H1 (cell line): ENCODE results near the gene SBNO1. TPM values are rescaled to one million over a fixed set of nuclear protein-coding genes. Genes with fewer than 3 reads are reported as not detected.

Experiments used
- CTCF ChIA-PET: fragments of 300-600 bp; sonication (Branson Sonifier 250); formaldehyde crosslinking; loops from one replicate; lab custom pipeline; 2021; ENCODE audit not compliant: partially characterized antibody; lab: Charles Lee
- POLR2A ChIA-PET: fragments of 300-600 bp; sonication (Branson Sonifier 250); formaldehyde crosslinking; loops from one replicate; lab custom pipeline; 2021; ENCODE audit warnings: inconsistent platforms; ENCODE audit not compliant: partially characterized antibody; lab: Charles Lee
- DNase-seq, 2 experiments: peaks; one replicate each; pipeline versions ENCODE4 v3.0.0 to v3.0.0-alpha.2; 2010 to 2022; ENCODE audit warnings: low spot score in 2 of 2, low read depth in 1 of 2, mixed read lengths in 1 of 2
- FAIRE-seq: peaks from 2 replicates; lab custom pipeline; 2011; peaks lifted over from hg19 to GRCh38; lab: Jason Lieb, UNC
- H2AFZ ChIP-seq: 2 replicates; pipeline ENCODE4 v1.8.1; 2012; ENCODE audit warnings: low read length, inconsistent platforms
- H2AK5ac ChIP-seq: 2 replicates; pipeline ENCODE4 v1.6.1; 2013; ENCODE audit warnings: low read depth, low read length
- H2BK120ac ChIP-seq: replicated peaks from 2 replicates; pipeline ENCODE3; 2013; ENCODE audit warnings: low read depth, low read length, inconsistent platforms
- H2BK12ac ChIP-seq: 2 replicates; pipeline ENCODE4 v1.6.1; 2013; ENCODE audit warnings: low read depth, low read length
- H2BK15ac ChIP-seq: 2 replicates; pipeline ENCODE4 v1.6.1; 2013; ENCODE audit warnings: low read length
- H2BK20ac ChIP-seq: 2 replicates; pipeline ENCODE4 v1.6.1; 2013; ENCODE audit warnings: low read length
- H2BK5ac ChIP-seq: 2 replicates; pipeline ENCODE4 v1.6.1; 2013; ENCODE audit warnings: low read depth, low read length
- H3K14ac ChIP-seq: 2 replicates; pipeline ENCODE4 v1.6.1; 2013; ENCODE audit warnings: inconsistent platforms; ENCODE audit not compliant: insufficient read length
- H3K18ac ChIP-seq: 2 replicates; pipeline ENCODE4 v1.6.1; 2013; ENCODE audit warnings: low read length; ENCODE audit errors: extremely low read depth
- H3K23ac ChIP-seq: 2 replicates; pipeline ENCODE4 v1.6.1; 2013; ENCODE audit warnings: inconsistent platforms; ENCODE audit not compliant: insufficient read length
- H3K23me2 ChIP-seq: 2 replicates; pipeline ENCODE4 v1.6.1; 2013; ENCODE audit warnings: low read depth, low read length
- H3K27ac ChIP-seq: 2 replicates; pipeline ENCODE4 v1.6.1; 2011; ENCODE audit warnings: low read depth, low read length, inconsistent platforms
- H3K27me3 ChIP-seq, 4 experiments: replicated peaks in 1 of 4; 1 replicate in 1 of 4; 2 replicates in 3 of 4; pipeline versions ENCODE4 v1.6.1 to v1.8.1; 2011 to 2013; ENCODE audit warnings: low read length in 3 of 4, mild to moderate bottlenecking in 3 of 4, inconsistent platforms in 2 of 4, mixed read lengths in 2 of 4, moderate library complexity in 1 of 4; ENCODE audit not compliant: control insufficient read depth in 3 of 4, insufficient read depth in 3 of 4; ENCODE audit errors: extremely low read depth in 1 of 4
- H3K36me3 ChIP-seq, 4 experiments: 2 replicates each; pipeline versions ENCODE4 v1.6.1 to v1.8.1; 2011 to 2013; ENCODE audit warnings: mild to moderate bottlenecking in 4 of 4, low read length in 3 of 4, moderate library complexity in 2 of 4, control low read depth in 1 of 4, inconsistent platforms in 1 of 4; ENCODE audit not compliant: insufficient read depth in 4 of 4, control insufficient read depth in 2 of 4
- H3K4ac ChIP-seq: replicated peaks from 2 replicates; pipeline ENCODE3; 2013; ENCODE audit warnings: low read length, low read depth, mixed read lengths, inconsistent platforms; ENCODE audit not compliant: insufficient read length
- H3K4me1 ChIP-seq, 4 experiments: replicated peaks in 1 of 4; 1 replicate in 1 of 4; 2 replicates in 3 of 4; pipeline versions ENCODE4 v1.6.1 to v1.8.1; 2011 to 2013; ENCODE audit warnings: low read length in 3 of 4, inconsistent platforms in 2 of 4, mixed read lengths in 1 of 4; ENCODE audit not compliant: insufficient read depth in 4 of 4, control insufficient read depth in 3 of 4
- H3K4me2 ChIP-seq, 2 experiments: 2 replicates each; pipeline versions ENCODE4 v1.6.1 to v1.8.1; 2011 to 2013; ENCODE audit warnings: low read depth in 2 of 2, low read length in 2 of 2, control low read depth in 1 of 2, inconsistent platforms in 1 of 2, mild to moderate bottlenecking in 1 of 2; ENCODE audit not compliant: insufficient read depth in 1 of 2
- H3K4me3 ChIP-seq, 4 experiments: fragments of 200-600, 300-600 bp in 1 of 4; sonication (generic), shearing (Covaris generic), sonication (Bioruptor Twin) in 1 of 4; 2 replicates each; pipeline versions ENCODE4 v1.5.1 to v1.8.1; 2011 to 2016; ENCODE audit warnings: low read length in 4 of 4, low read depth in 3 of 4, control low read depth in 2 of 4, inconsistent platforms in 2 of 4, mild to moderate bottlenecking in 2 of 4, mixed read lengths in 1 of 4, moderate library complexity in 1 of 4; ENCODE audit not compliant: insufficient read depth in 2 of 4; ENCODE audit errors: extremely low read depth in 1 of 4
- H3K56ac ChIP-seq: replicated peaks from 2 replicates; pipeline ENCODE3; 2013; ENCODE audit warnings: low read depth, mild to moderate bottlenecking, mixed read lengths, low read length, inconsistent platforms; ENCODE audit not compliant: insufficient read length
- H3K79me1 ChIP-seq: 2 replicates; pipeline ENCODE4 v1.6.1; 2013; ENCODE audit warnings: low read depth, low read length, control low read depth
- H3K79me2 ChIP-seq, 2 experiments: 2 replicates each; pipeline versions ENCODE4 v1.6.1 to v1.8.1; 2012 to 2013; ENCODE audit warnings: low read length in 2 of 2, mild to moderate bottlenecking in 2 of 2, inconsistent platforms in 1 of 2; ENCODE audit not compliant: insufficient read depth in 2 of 2, control insufficient read depth in 1 of 2
- H3K9ac ChIP-seq, 4 experiments: replicated peaks in 1 of 4; 1 replicate in 1 of 4; 2 replicates in 3 of 4; pipeline versions ENCODE4 v1.6.1 to v1.8.1; 2011 to 2013; ENCODE audit warnings: low read depth in 3 of 4, low read length in 3 of 4, control low read depth in 2 of 4, mild to moderate bottlenecking in 2 of 4, moderate library complexity in 2 of 4, inconsistent platforms in 1 of 4; ENCODE audit errors: extremely low read depth in 1 of 4
- H3K9me3 ChIP-seq, 2 experiments: 2 replicates each; pipeline versions ENCODE4 v1.6.1 to v1.8.1; 2012 to 2013; ENCODE audit warnings: mild to moderate bottlenecking in 2 of 2, moderate library complexity in 2 of 2, control low read depth in 1 of 2, inconsistent platforms in 1 of 2, low read depth in 1 of 2, low read length in 1 of 2, mixed read lengths in 1 of 2; ENCODE audit not compliant: insufficient read depth in 2 of 2
- H4K20me1 ChIP-seq, 2 experiments: replicated peaks in 1 of 2; 2 replicates each; pipeline versions ENCODE3 to v1.8.1; 2011 to 2013; ENCODE audit warnings: inconsistent platforms in 2 of 2, low read length in 2 of 2, mild to moderate bottlenecking in 1 of 2; ENCODE audit not compliant: insufficient read depth in 2 of 2, control insufficient read depth in 1 of 2
- H4K5ac ChIP-seq: 2 replicates; pipeline ENCODE4 v1.6.1; 2013; ENCODE audit warnings: low read length, low read depth, mixed read lengths, inconsistent platforms; ENCODE audit not compliant: insufficient read length
- H4K8ac ChIP-seq: 2 replicates; pipeline ENCODE4 v1.8.0; 2013; ENCODE audit warnings: mild to moderate bottlenecking, moderate library complexity, low read length, inconsistent platforms; ENCODE audit not compliant: insufficient read depth; ENCODE audit errors: extremely low read depth
- H4K91ac ChIP-seq: replicated peaks from 2 replicates; pipeline ENCODE3; 2013; ENCODE audit warnings: low read length, mixed read lengths, inconsistent platforms; ENCODE audit not compliant: insufficient read length
- JUN ChIP-seq: IDR thresholded peaks from 2 replicates; pipeline ENCODE4 v1.6.1; 2011; ENCODE audit warnings: low read depth, mild to moderate bottlenecking, improper control_type of control experiment, low read length
- MAFK ChIP-seq: IDR thresholded peaks from 2 replicates; pipeline ENCODE4 v1.6.1; 2012; ENCODE audit warnings: low read depth, mild to moderate bottlenecking, improper control_type of control experiment, low read length
- PHF8 ChIP-seq: fragments of 200-600 bp; sonication (generic); conservative IDR thresholded peaks from 2 replicates; pipeline ENCODE4 v1.7.1; 2012; ENCODE audit warnings: low read depth, mild to moderate bottlenecking, inconsistent platforms, low read length, moderate library complexity
- POLR2A ChIP-seq, 2 experiments: IDR thresholded peaks; 1 replicate in 1 of 2; 2 replicates in 1 of 2; pipeline ENCODE4 v1.6.1; 2011; ENCODE audit warnings: low read depth in 2 of 2, low read length in 2 of 2, mild to moderate bottlenecking in 2 of 2; ENCODE audit errors: control extremely low read depth in 1 of 2
- RAD21 ChIP-seq, 2 experiments: IDR thresholded peaks in 1 of 2; conservative IDR thresholded peaks in 1 of 2; 2 replicates each; pipeline ENCODE4 v1.6.1; 2011; ENCODE audit warnings: low read depth in 2 of 2, low read length in 2 of 2, improper control_type of control experiment in 1 of 2, inconsistent platforms in 1 of 2, mild to moderate bottlenecking in 1 of 2, moderate library complexity in 1 of 2
- TAF7 ChIP-seq: optimal IDR thresholded peaks from 2 replicates; pipeline ENCODE3; 2011; ENCODE audit warnings: low read depth, mild to moderate bottlenecking, inconsistent platforms, low read length, moderate library complexity, borderline replicate concordance
- YY1 ChIP-seq: IDR thresholded peaks from 2 replicates; pipeline ENCODE4 v1.6.1; 2011; ENCODE audit warnings: low read depth, mild to moderate bottlenecking, low read length
- WGBS, 2 experiments: shearing (Covaris generic) in 1 of 2; methylation state at CpG; one replicate each; pipeline versions ENCODE4 v1.1.6 to v1.1.7; 2013 to 2015; ENCODE audit warnings: low lambda C conversion rate in 2 of 2, mixed read lengths in 2 of 2, inconsistent platforms in 1 of 2, low coverage in 1 of 2, missing lambda C conversion rate in 1 of 2; ENCODE audit not compliant: insufficient replicate concordance in 2 of 2, insufficient coverage in 1 of 2, insufficient read length in 1 of 2; ENCODE audit errors: extremely low coverage in 1 of 2, missing lambda C conversion rate in 1 of 2; 5-methylcytosine and 5-hydroxymethylcytosine counted together
- polyA plus RNA-seq, 7 experiments: library from polyadenylated mRNA; depleted of rRNA in 3 of 7; stranded (reverse) in 5 of 7; unstranded in 2 of 7; fragments of >200 nt in 5 of 7; fragments of 200-250 nt in 2 of 7; gene quantifications; 1 replicate in 5 of 7; 2 replicates in 1 of 7; 4 replicates in 1 of 7; pipeline versions ENCODE4 v1.2.1 to v1.2.3, GENCODE V29; 2011 to 2013; ENCODE audit warnings: missing spikeins in 2 of 7, mixed read lengths in 2 of 7
- total RNA-seq: library from RNA; stranded (reverse); fragmentation: NEBNext Ultra II Directional; extraction: Animal tissue kit (Norgen Biotek cat#: 25700); gene quantifications from 2 replicates; pipeline ENCODE4 v1.2.1, GENCODE V29; 2021
- TF ChIP-seq, protein P1 (sequence below), 3 experiments: IDR thresholded peaks; 1 replicate in 2 of 3; 2 replicates in 1 of 3; pipeline versions ENCODE4 v1.5.1 to v1.6.1; 2011; ENCODE audit warnings: low read length in 3 of 3, mild to moderate bottlenecking in 3 of 3, inconsistent platforms in 2 of 3, low read depth in 1 of 3, moderate library complexity in 1 of 3; ENCODE audit not compliant: insufficient read depth in 1 of 3; ENCODE audit errors: control extremely low read depth in 1 of 3

The SBNO1 gene
- total and polyA plus RNA-seq, 2 of the 8 experiments (the other 6 are each of a cell fraction or from before 2014, with no cell fraction given), result 6.7 to 57.7 TPM

DNA sequence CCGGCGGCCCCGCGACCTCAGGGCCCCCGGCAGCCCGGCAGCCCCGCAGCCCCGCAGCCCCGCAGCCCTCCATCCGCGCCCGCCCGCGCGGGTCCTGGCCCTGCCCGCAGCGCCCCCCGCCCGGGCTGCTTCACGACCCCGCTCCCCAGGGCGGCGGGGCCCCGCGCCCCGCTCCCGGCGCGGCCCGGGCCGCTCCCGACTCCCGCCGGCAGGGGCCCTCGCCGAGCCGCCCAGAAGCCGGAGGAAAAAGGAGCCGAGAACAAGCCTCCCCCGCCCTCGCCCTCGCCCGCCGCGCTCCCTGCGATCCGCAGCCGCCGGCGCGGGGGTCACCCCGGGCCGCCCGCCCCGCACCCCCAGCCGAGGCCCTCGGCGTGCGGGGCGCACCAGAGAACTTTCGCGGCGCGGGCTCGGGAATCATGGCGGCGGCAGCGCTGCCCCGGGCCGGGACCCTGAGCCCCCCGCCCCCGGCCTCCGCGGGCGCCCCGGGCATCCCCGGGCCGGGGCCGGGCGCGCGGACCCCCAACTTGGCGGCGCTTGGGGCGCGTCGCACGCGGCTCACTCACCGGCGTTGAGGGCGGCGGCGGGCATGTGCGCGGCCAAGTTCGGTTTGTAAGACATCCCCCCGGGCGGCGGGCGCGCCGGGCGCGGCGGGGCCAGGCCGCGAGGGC, 93.5 kb downstream of the SBNO1 start:
- Histone ChIP-seq H3K4ac (no peak overlapping the region), H3K18ac (no peak overlapping the region; the same call in 1 of the 2 replicates), H3K36me3 (peaks cover 0 to 9% (median 5%) of the 10 kb centered on the region in 4 experiments; a peak in 6 of 8 replicates), H2BK20ac (no peak overlapping the region), H3K56ac (peak overlapping the region; percentile 77), H3K23ac (no peak overlapping the region), H2BK15ac (no peak overlapping the region), H4K8ac (peak overlapping the region; percentile 87), H4K91ac (no peak overlapping the region), H3K27me3 (no peaks in the 10 kb centered on the region), H2BK12ac (no peak overlapping the region), H3K9ac (peak overlapping the region in 3 of 4 experiments; percentile 88 to 98 (median 92); a peak in 5 of 7 replicates), H4K20me1 (peaks cover 5 to 8% of the 10 kb centered on the region in 2 experiments), H3K27ac (peak overlapping the region; percentile 85; the same call in 1 of the 2 replicates), H4K5ac (peak overlapping the region; percentile 40), H3K4me3 (peak overlapping the region; percentile 75 to 94 (median 88)), H2AK5ac (no peak overlapping the region), H2BK5ac (no peak overlapping the region), H3K79me1 (peaks cover 6% of the 10 kb centered on the region), H3K9me3 (no peaks in the 10 kb centered on the region), H3K4me2 (peak overlapping the region; percentile 93 to 96; a peak in 3 of 4 replicates), H3K79me2 (peaks cover 0 to 55% of the 10 kb centered on the region in 2 experiments; a peak in 2 of 4 replicates), H3K23me2 (peaks cover 9% of the 10 kb centered on the region), H2AFZ (no peak overlapping the region), H2BK120ac (no peak overlapping the region), H3K4me1 (peaks cover 2 to 17% (median 13%) of the 10 kb centered on the region in 4 experiments), H3K14ac (no peak overlapping the region)
- WGBS, 2 experiments, result 0% methylated on average over 12 of the region's 108 CpGs; no CpG with 5 or more reads in 1 of the 2 experiments
- CTCF ChIA-PET, result no interaction called here
- DNase-seq (peak in 1 of 2 experiments; percentile 80), FAIRE-seq (no peak)
- POLR2A ChIA-PET, result interaction anchor here (1.4 to 5.2 kb wide), 5 partner anchors 23 to 142 kb away, joined by 3 to 42 read pairs (median 6); partner anchors contain the start of genes MPHOSPH9, MTRFR and SBNO1
- TF ChIP-seq RAD21 (IDR thresholded peaks at IDR 0.05 in 1 of 2, conservative IDR thresholded peaks at IDR 0.05 in 1 of 2; ENCODE audit: low read depth in 2 of 2, low read length in 2 of 2) (peak; percentile 42 to 69), POLR2A (IDR thresholded peaks at IDR 0.05; ENCODE audit: control extremely low read depth in 1 of 2, low read depth in 2 of 2, low read length in 2 of 2) (0 out of 3 replicates have a peak, but pooled peaks of 1 of the 2 experiments have one; percentile 50), JUN (no peak), PHF8 (peak; percentile 47; the same call in 1 of the 2 replicates), YY1 (0 out of 2 replicates have a peak, but pooled peaks have one; percentile 17), MAFK (no peak), TAF7 (peak; percentile 50)
- TF ChIP-seq, protein P1, sequence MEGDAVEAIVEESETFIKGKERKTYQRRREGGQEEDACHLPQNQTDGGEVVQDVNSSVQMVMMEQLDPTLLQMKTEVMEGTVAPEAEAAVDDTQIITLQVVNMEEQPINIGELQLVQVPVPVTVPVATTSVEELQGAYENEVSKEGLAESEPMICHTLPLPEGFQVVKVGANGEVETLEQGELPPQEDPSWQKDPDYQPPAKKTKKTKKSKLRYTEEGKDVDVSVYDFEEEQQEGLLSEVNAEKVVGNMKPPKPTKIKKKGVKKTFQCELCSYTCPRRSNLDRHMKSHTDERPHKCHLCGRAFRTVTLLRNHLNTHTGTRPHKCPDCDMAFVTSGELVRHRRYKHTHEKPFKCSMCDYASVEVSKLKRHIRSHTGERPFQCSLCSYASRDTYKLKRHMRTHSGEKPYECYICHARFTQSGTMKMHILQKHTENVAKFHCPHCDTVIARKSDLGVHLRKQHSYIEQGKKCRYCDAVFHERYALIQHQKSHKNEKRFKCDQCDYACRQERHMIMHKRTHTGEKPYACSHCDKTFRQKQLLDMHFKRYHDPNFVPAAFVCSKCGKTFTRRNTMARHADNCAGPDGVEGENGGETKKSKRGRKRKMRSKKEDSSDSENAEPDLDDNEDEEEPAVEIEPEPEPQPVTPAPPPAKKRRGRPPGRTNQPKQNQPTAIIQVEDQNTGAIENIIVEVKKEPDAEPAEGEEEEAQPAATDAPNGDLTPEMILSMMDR (IDR thresholded peaks at IDR 0.05; ENCODE audit: control extremely low read depth in 1 of 3, insufficient read depth in 1 of 3, low read depth in 1 of 3, low read length in 3 of 3), result peak in 2 of 3 experiments; percentile 49 to 56; a peak in 3 of 4 replicates
